RPMI8226 (cell line): ENCODE measurements around the gene JAKMIP2.
"Not testable (repeated sequence)": the region's sequence is repeated elsewhere in the genome, so short reads cannot be mapped to it uniquely, and the experiment has no call there.

Experiments used
- DNase-seq: peaks from one replicate; pipeline ENCODE4 v3.0.0-alpha.2; 2015

Gene JAKMIP2

GRCh38 chr5:147643142-147643541 is 139.4 kb downstream of the JAKMIP2 start:
- DNase-seq: no peak

GRCh38 chr5:147642666-147643065 is 139.9 kb downstream of the JAKMIP2 start:
- DNase-seq: no peak

- DNase-seq: no peak
Observed at GRCh38 chr5:147639321-147639720, 143.2 kb downstream of the JAKMIP2 start.

- DNase-seq: no peak
Observed at GRCh38 chr5:147636729-147636984, 145.9 kb downstream of the JAKMIP2 start.

GRCh38 chr5:147635882-147636728 is 146.4 kb downstream of the JAKMIP2 start:
- DNase-seq: peak; percentile 54

GRCh38 chr5:147635439-147635838 is 147.1 kb downstream of the JAKMIP2 start:
- not testable (repeated sequence) for DNase-seq

GRCh38 chr5:147633173-147633572 is 149.4 kb downstream of the JAKMIP2 start:
- no peak for DNase-seq

- DNase-seq: no peak
Observed at GRCh38 chr5:147631428-147632003, 151.0 kb downstream of the JAKMIP2 start.

- DNase-seq: no peak
Observed at GRCh38 chr5:147629196-147629595, 153.3 kb downstream of the JAKMIP2 start.

- peak; percentile 79 for DNase-seq
Observed at GRCh38 chr5:147628058-147628895, 154.3 kb downstream of the JAKMIP2 start.

- no peak for DNase-seq
Observed at GRCh38 chr5:147626464-147626863, 156.1 kb downstream of the JAKMIP2 start.

GRCh38 chr5:147621016-147621415 is 161.5 kb downstream of the JAKMIP2 start:
- DNase-seq: no peak

- no peak for DNase-seq
Observed at GRCh38 chr5:147619281-147619878, 163.1 kb downstream of the JAKMIP2 start.

- no peak for DNase-seq
Observed at GRCh38 chr5:147617711-147618350, 164.7 kb downstream of the JAKMIP2 start.

- DNase-seq: no peak
Observed at GRCh38 chr5:147617191-147617606, 165.3 kb downstream of the JAKMIP2 start.

- no peak for DNase-seq
Observed at GRCh38 chr5:147616421-147616820, 166.1 kb downstream of the JAKMIP2 start.

GRCh38 chr5:147613359-147613758 is 169.2 kb downstream of the JAKMIP2 start:
- no peak for DNase-seq

GRCh38 chr5:147611483-147611882 is 171.0 kb downstream of the JAKMIP2 start:
- DNase-seq: no peak

GRCh38 chr5:147610798-147611197 is 171.7 kb downstream of the JAKMIP2 start:
- DNase-seq: no peak

- DNase-seq: no peak
Observed at GRCh38 chr5:147601652-147602051, 180.9 kb downstream of the JAKMIP2 start.

GRCh38 chr5:147591120-147591519 is 191.4 kb downstream of the JAKMIP2 start:
- DNase-seq: no peak

GRCh38 chr5:147590096-147590495 is 192.4 kb downstream of the JAKMIP2 start:
- no peak for DNase-seq

GRCh38 chr5:147586832-147587231 is 195.7 kb downstream of the JAKMIP2 start:
- no peak for DNase-seq
